Measurements from ENCODE around the gene MYRIP.
"Not testable (repeated sequence)": the region's sequence is repeated elsewhere in the genome, so short reads cannot be mapped to it uniquely, and the experiment has no call there.

MYRIP gene

GRCh38 chr3:39805650-39806049 is 3.8 kb upstream of the MYRIP start:
- in situ Hi-C loops (cut with MboI; ENCODE audit: low sequenced_read_pairs), result no loop called here

GRCh38 chr3:39806820-39807219 is 2.6 kb upstream of the MYRIP start:
- in situ Hi-C loops (cut with MboI; ENCODE audit: low sequenced_read_pairs), result no loop called here

- in situ Hi-C loops (cut with MboI; ENCODE audit: low sequenced_read_pairs), result no loop called here
Measured at GRCh38 chr3:39808467-39809180, 785 bp upstream of the MYRIP start.

- in situ Hi-C loops (cut with MboI; ENCODE audit: low sequenced_read_pairs), result no loop called here
Measured at GRCh38 chr3:39809995-39810595, 686 bp downstream of the MYRIP start.

- in situ Hi-C loops (cut with MboI; ENCODE audit: low sequenced_read_pairs), result no loop called here
Measured at GRCh38 chr3:39810647-39811161, 1.3 kb downstream of the MYRIP start.

- in situ Hi-C loops (cut with MboI; ENCODE audit: low sequenced_read_pairs), result no loop called here
Measured at GRCh38 chr3:39811561-39811960, 2.2 kb downstream of the MYRIP start.

GRCh38 chr3:39812537-39812936 is 3.1 kb downstream of the MYRIP start:
- in situ Hi-C loops (cut with MboI; ENCODE audit: low sequenced_read_pairs), result no loop called here

GRCh38 chr3:39814007-39814406 is 4.6 kb downstream of the MYRIP start:
- in situ Hi-C loops (cut with MboI; ENCODE audit: low sequenced_read_pairs), result no loop called here

- in situ Hi-C loops (cut with MboI; ENCODE audit: low sequenced_read_pairs), result no loop called here
Measured at GRCh38 chr3:39819899-39820298, 10.5 kb downstream of the MYRIP start.

GRCh38 chr3:39833764-39834163 is 24.4 kb downstream of the MYRIP start:
- in situ Hi-C loops (cut with MboI; ENCODE audit: low sequenced_read_pairs), result not testable (repeated sequence)

- in situ Hi-C loops (cut with MboI; ENCODE audit: low sequenced_read_pairs), result no loop called here
Measured at GRCh38 chr3:39839484-39839883, 30.1 kb downstream of the MYRIP start.

GRCh38 chr3:39843440-39843839 is 34.0 kb downstream of the MYRIP start:
- in situ Hi-C loops (cut with MboI; ENCODE audit: low sequenced_read_pairs), result no loop called here

GRCh38 chr3:39848365-39848764 is 39.0 kb downstream of the MYRIP start:
- in situ Hi-C loops (cut with MboI; ENCODE audit: low sequenced_read_pairs), result no loop called here

GRCh38 chr3:39849992-39850715 is 40.7 kb downstream of the MYRIP start:
- in situ Hi-C loops (cut with MboI; ENCODE audit: low sequenced_read_pairs), result no loop called here

GRCh38 chr3:39850716-39851032 is 41.3 kb downstream of the MYRIP start:
- in situ Hi-C loops (cut with MboI; ENCODE audit: low sequenced_read_pairs), result no loop called here

GRCh38 chr3:39855517-39855916 is 46.1 kb downstream of the MYRIP start:
- in situ Hi-C loops (cut with MboI; ENCODE audit: low sequenced_read_pairs), result no loop called here

- in situ Hi-C loops (cut with MboI; ENCODE audit: low sequenced_read_pairs), result no loop called here
Measured at GRCh38 chr3:39869890-39870289, 60.5 kb downstream of the MYRIP start.

- in situ Hi-C loops (cut with MboI; ENCODE audit: low sequenced_read_pairs), result no loop called here
Measured at GRCh38 chr3:39870706-39871105, 61.3 kb downstream of the MYRIP start.

GRCh38 chr3:39879581-39879980 is 70.2 kb downstream of the MYRIP start:
- in situ Hi-C loops (cut with MboI; ENCODE audit: low sequenced_read_pairs), result no loop called here

GRCh38 chr3:39882111-39882510 is 72.7 kb downstream of the MYRIP start:
- in situ Hi-C loops (cut with MboI; ENCODE audit: low sequenced_read_pairs), result no loop called here

GRCh38 chr3:39892068-39892467 is 82.7 kb downstream of the MYRIP start:
- in situ Hi-C loops (cut with MboI; ENCODE audit: low sequenced_read_pairs), result no loop called here

- in situ Hi-C loops (cut with MboI; ENCODE audit: low sequenced_read_pairs), result no loop called here
Measured at GRCh38 chr3:39896184-39896583, 86.8 kb downstream of the MYRIP start.

All from HL-60/S4 treated with retinoic acid at 250 ng/mL for 4 days and 3 days (cell line).